Progenitor cell of endocrine pancreas (in vitro differentiated cells): ENCODE results near the gene ITPR2. TPM values are rescaled to one million over a fixed set of nuclear protein-coding genes. Genes with fewer than 3 reads are reported as not detected.
"Not testable (repeated sequence)": the region's sequence is repeated elsewhere in the genome, so short reads cannot be mapped to it uniquely, and the experiment has no call there.

Source experiments
- DNase-seq: peaks from one replicate; pipeline ENCODE4 v3.0.0; 2021; ENCODE audit warnings: low spot score; ENCODE audit not compliant: unreplicated experiment
- H3K27ac Mint-ChIP-seq: 2 replicates; pipeline ENCODE4 v1.8.0; 2021; ENCODE audit warnings: mild to moderate bottlenecking, moderate library complexity, mixed read lengths
- H3K27me3 Mint-ChIP-seq: 2 replicates; pipeline ENCODE4 v1.8.0; 2021; ENCODE audit warnings: mixed read lengths
- H3K36me3 Mint-ChIP-seq: 2 replicates; pipeline ENCODE4 v1.8.0; 2022; ENCODE audit warnings: mixed read lengths; ENCODE audit not compliant: insufficient read depth
- H3K4me1 Mint-ChIP-seq: 2 replicates; pipeline ENCODE4 v1.8.0; 2021; ENCODE audit warnings: low read depth, mixed read lengths
- H3K4me3 Mint-ChIP-seq: 2 replicates; pipeline ENCODE4 v1.8.0; 2021; ENCODE audit warnings: low read depth, mild to moderate bottlenecking, moderate library complexity, mixed read lengths
- H3K9me3 Mint-ChIP-seq: 2 replicates; pipeline ENCODE4 v1.8.0; 2021; ENCODE audit warnings: low read depth, mixed read lengths
- total RNA-seq: library from RNA; stranded (reverse); gene quantifications from 2 replicates; pipeline ENCODE4 v1.2.1, GENCODE V29; 2021
- TF ChIP-seq, protein P1 (sequence below): fragments of 200-600 bp; sonication (generic); IDR thresholded peaks from one replicate; pipeline ENCODE4 v1.5.0; 2021; ENCODE audit warnings: antibody characterized with exemption, mild to moderate bottlenecking; ENCODE audit not compliant: unreplicated experiment

ITPR2 gene
- total RNA-seq, 1 donor from 2014 or later, result 72.4 TPM

DNA sequence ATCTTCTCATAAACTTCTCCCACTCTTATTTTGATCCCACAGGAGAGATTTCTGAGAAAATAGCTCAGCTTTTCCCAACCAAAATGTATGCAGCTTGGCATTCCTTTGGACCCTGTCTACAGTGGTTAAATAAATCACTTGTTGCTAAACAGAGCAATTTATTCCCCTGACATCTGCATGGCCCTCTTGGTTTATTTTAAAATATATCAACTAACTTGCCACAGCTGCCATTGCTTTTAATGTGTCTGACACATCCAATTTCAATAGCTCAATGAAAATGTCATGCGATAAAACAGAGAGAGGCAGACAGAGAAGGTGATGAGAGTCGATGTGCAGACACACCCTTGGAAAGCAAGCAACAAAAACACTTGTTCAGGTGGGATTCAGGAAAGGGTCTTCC is 509.3 kb downstream of the ITPR2 start:
- H3K27me3 Mint-ChIP-seq, result peaks cover 13% of the 10 kb centered on the region
- H3K27ac Mint-ChIP-seq, result no peak overlapping the region
- DNase-seq, result no peak
- TF ChIP-seq, protein P1, sequence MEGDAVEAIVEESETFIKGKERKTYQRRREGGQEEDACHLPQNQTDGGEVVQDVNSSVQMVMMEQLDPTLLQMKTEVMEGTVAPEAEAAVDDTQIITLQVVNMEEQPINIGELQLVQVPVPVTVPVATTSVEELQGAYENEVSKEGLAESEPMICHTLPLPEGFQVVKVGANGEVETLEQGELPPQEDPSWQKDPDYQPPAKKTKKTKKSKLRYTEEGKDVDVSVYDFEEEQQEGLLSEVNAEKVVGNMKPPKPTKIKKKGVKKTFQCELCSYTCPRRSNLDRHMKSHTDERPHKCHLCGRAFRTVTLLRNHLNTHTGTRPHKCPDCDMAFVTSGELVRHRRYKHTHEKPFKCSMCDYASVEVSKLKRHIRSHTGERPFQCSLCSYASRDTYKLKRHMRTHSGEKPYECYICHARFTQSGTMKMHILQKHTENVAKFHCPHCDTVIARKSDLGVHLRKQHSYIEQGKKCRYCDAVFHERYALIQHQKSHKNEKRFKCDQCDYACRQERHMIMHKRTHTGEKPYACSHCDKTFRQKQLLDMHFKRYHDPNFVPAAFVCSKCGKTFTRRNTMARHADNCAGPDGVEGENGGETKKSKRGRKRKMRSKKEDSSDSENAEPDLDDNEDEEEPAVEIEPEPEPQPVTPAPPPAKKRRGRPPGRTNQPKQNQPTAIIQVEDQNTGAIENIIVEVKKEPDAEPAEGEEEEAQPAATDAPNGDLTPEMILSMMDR, result no peak
- H3K36me3 Mint-ChIP-seq, result no peaks in the 10 kb centered on the region
- no peaks in the 10 kb centered on the region for H3K9me3 Mint-ChIP-seq
- no peak overlapping the region for H3K4me3 Mint-ChIP-seq
- peaks cover 6% of the 10 kb centered on the region for H3K4me1 Mint-ChIP-seq

DNA sequence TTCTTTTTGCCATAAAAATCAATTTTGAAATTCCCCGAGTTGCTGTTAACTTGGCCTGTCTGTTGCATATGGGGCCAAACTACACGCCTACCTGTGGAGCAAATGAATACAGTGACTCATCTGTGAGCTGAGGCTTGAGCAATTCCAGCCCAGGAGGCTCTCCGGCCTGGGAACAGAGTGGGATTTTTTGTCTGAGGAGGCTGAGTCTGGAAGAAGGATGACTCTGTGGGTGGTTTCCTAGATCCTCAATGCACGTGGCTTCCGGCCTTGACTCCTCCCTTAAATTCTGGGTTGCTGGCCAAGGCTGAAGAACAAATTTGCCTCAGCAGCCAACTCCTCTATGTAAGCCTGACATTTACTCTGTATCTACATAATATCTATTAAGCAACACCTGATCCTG is 513.5 kb downstream of the ITPR2 start:
- TF ChIP-seq, protein P1, result no peak
- peaks cover 6% of the 10 kb centered on the region for H3K9me3 Mint-ChIP-seq
- H3K27ac Mint-ChIP-seq, result no peak overlapping the region
- peaks cover 6% of the 10 kb centered on the region for H3K4me1 Mint-ChIP-seq
- no peaks in the 10 kb centered on the region for H3K36me3 Mint-ChIP-seq
- DNase-seq, result no peak
- H3K27me3 Mint-ChIP-seq, result peaks cover 12% of the 10 kb centered on the region
- no peak overlapping the region for H3K4me3 Mint-ChIP-seq

DNA sequence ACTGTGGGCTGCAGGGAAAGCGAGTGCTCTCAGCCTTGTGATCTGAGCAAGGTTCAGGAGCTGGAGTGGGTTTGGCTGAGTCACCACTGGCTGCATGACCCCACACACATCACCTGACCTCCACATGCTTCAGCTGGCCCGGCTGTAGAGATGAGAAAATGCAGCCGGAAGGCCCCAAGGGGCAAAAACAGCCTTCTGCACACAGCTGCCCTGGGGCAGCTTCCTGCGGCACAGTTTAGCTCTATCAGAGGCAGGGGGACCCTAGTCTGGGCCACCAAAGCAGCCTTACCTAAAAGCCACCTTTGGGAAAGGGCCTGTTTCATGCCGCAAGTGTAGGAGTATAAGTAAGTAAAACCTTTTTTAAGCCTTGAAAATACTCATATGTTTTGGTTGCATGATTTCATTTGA is 514.3 kb downstream of the ITPR2 start:
- no peaks in the 10 kb centered on the region for H3K36me3 Mint-ChIP-seq
- TF ChIP-seq, protein P1, result no peak
- peaks cover 6% of the 10 kb centered on the region for H3K4me1 Mint-ChIP-seq
- H3K4me3 Mint-ChIP-seq, result no peak overlapping the region
- peaks cover 12% of the 10 kb centered on the region for H3K27me3 Mint-ChIP-seq
- H3K9me3 Mint-ChIP-seq, result peaks cover 12% of the 10 kb centered on the region
- H3K27ac Mint-ChIP-seq, result no peak overlapping the region
- DNase-seq, result no peak

DNA sequence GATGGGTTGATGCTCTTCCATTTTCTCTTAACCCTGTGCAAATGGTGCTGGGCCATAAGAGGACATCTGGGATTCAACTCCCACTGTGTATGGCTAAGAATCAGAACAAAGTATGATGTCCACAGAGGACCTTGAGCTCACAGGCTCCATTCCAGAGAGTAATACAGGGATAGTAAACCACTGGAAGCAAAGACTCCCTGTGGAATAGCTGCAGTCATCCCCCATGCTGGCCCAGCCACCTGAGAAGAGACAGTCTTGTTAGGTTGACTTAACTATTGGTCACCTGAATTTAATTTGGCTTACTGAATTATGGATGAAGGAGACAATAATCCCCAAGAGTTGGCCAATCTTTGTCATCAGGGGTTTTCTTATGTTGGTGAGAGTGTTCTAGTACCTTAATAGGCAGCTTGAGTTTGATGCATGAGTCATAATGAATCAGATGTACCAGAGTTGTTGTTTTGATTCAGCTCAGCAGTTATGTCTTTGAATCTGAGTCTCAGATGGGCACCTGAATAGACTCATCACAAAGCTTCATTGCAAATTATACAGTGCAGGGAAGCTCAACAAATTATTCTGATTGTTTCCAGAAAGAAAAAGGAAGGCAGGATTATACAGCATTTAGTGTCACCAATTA is 514.9 kb downstream of the ITPR2 start:
- H3K36me3 Mint-ChIP-seq, result no peaks in the 10 kb centered on the region
- H3K27ac Mint-ChIP-seq, result no peak overlapping the region
- peaks cover 11% of the 10 kb centered on the region for H3K27me3 Mint-ChIP-seq
- TF ChIP-seq, protein P1, result no peak
- H3K4me1 Mint-ChIP-seq, result peaks cover 4% of the 10 kb centered on the region
- H3K4me3 Mint-ChIP-seq, result no peak overlapping the region
- H3K9me3 Mint-ChIP-seq, result peaks cover 18% of the 10 kb centered on the region
- no peak for DNase-seq

DNA sequence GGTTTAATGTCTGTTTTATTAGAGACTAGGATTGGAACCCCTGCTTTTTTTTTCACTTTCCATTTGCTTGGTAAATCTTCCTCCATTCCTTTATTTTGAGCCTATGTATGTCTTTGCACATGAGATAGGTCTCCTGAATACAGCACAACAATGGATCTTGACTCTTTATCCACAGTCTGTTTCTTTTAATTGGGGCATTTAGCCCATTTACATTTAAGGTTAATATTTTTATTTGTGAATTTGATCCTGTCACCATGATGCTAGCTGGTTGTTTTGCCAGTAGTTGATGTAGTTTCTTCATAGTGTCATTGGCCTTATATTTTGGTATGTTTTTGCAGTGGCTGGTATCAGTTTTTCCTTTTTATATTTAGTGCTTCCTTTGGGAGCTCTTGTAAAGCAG is 518.9 kb downstream of the ITPR2 start:
- H3K9me3 Mint-ChIP-seq, result peaks cover 41% of the 10 kb centered on the region
- not testable (repeated sequence) for H3K27ac Mint-ChIP-seq, H3K27me3 Mint-ChIP-seq, H3K4me3 Mint-ChIP-seq, H3K36me3 Mint-ChIP-seq, H3K4me1 Mint-ChIP-seq, DNase-seq

DNA sequence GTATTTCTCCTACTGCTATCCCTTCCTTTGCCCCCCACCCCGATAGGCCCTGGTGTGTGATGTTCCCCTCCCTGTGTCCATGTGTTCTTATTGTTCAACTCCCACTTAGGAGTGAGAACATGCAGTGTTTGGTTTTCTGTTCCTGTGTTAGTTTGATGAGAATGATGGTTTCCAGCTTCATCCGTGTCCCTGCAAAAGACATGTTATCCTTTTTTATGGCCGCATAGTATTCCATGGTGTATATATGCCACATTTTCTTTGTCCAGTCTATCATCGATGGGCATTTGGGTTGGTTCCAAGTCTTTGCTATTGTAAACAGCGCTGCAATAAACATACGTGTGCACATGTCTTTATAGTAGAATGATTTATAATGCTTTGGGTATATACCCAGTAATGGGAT is 522.5 kb downstream of the ITPR2 start:
- not testable (repeated sequence) for H3K4me1 Mint-ChIP-seq, H3K4me3 Mint-ChIP-seq, H3K27me3 Mint-ChIP-seq, DNase-seq, H3K36me3 Mint-ChIP-seq
- H3K9me3 Mint-ChIP-seq, result peaks cover 58% of the 10 kb centered on the region
- H3K27ac Mint-ChIP-seq, result peak overlapping the region; percentile 62
